HG03095 (cell line): ENCODE results near the gene ARHGAP24.

Experiments
- ATAC-seq: cut with Tn5 transposase; IDR thresholded peaks from one replicate; pipeline ENCODE4 v1.9.1; 2021; ENCODE audit warnings: moderate library complexity; ENCODE audit not compliant: unreplicated experiment

Gene ARHGAP24

GRCh38 chr4:85684676-85685075 is 209.7 kb downstream of the ARHGAP24 start:
- ATAC-seq, result no peak

GRCh38 chr4:85686398-85686797 is 211.4 kb downstream of the ARHGAP24 start:
- no peak for ATAC-seq

- ATAC-seq, result no peak
Observed at GRCh38 chr4:85688055-85688740, 213.2 kb downstream of the ARHGAP24 start.

GRCh38 chr4:85696661-85697060 is 221.7 kb downstream of the ARHGAP24 start:
- ATAC-seq, result no peak

GRCh38 chr4:85697854-85698253 is 222.9 kb downstream of the ARHGAP24 start:
- no peak for ATAC-seq

- no peak for ATAC-seq
Observed at GRCh38 chr4:85700362-85700761, 225.4 kb downstream of the ARHGAP24 start.

- ATAC-seq, result peak; percentile 98
Observed at GRCh38 chr4:85701861-85702321, 226.9 kb downstream of the ARHGAP24 start.

- ATAC-seq, result no peak
Observed at GRCh38 chr4:85703096-85703495, 228.1 kb downstream of the ARHGAP24 start.

- peak; percentile 78 for ATAC-seq
Observed at GRCh38 chr4:85707611-85708010, 232.7 kb downstream of the ARHGAP24 start.

- ATAC-seq, result no peak
Observed at GRCh38 chr4:85708468-85708867, 233.5 kb downstream of the ARHGAP24 start.

- ATAC-seq, result no peak
Observed at GRCh38 chr4:85713005-85713404, 238.1 kb downstream of the ARHGAP24 start.

GRCh38 chr4:85715991-85716737 is 241.2 kb downstream of the ARHGAP24 start:
- no peak for ATAC-seq

GRCh38 chr4:85717351-85717750 is 242.4 kb downstream of the ARHGAP24 start:
- no peak for ATAC-seq

- no peak for ATAC-seq
Observed at GRCh38 chr4:85717847-85718246, 242.9 kb downstream of the ARHGAP24 start.

- no peak for ATAC-seq
Observed at GRCh38 chr4:85720735-85721134, 245.8 kb downstream of the ARHGAP24 start.

GRCh38 chr4:85722401-85722800 is 247.5 kb downstream of the ARHGAP24 start:
- ATAC-seq, result no peak

- ATAC-seq, result no peak
Observed at GRCh38 chr4:85722807-85723206, 247.9 kb downstream of the ARHGAP24 start.

- no peak for ATAC-seq
Observed at GRCh38 chr4:85724791-85725563, 250.0 kb downstream of the ARHGAP24 start.

- ATAC-seq, result peak; percentile 94
Observed at GRCh38 chr4:85725721-85726170, 250.8 kb downstream of the ARHGAP24 start.

GRCh38 chr4:85726555-85726954 is 251.6 kb downstream of the ARHGAP24 start:
- no peak for ATAC-seq

- ATAC-seq, result no peak
Observed at GRCh38 chr4:85728464-85728863, 253.5 kb downstream of the ARHGAP24 start.
